DND-41 (cell line): Measurements from ENCODE around the gene ZBED5.

Experiments
- EZH2 ChIP-seq: IDR thresholded peaks from 3 replicates; pipeline ENCODE4 v1.6.1; 2012; ENCODE audit warnings: borderline replicate concordance, low read depth, mild to moderate bottlenecking, moderate library complexity, low read length, inconsistent platforms; ENCODE audit not compliant: severe bottlenecking
- TF ChIP-seq, protein P1 (sequence below): IDR thresholded peaks from 2 replicates; pipeline ENCODE4 v1.5.1; 2012; ENCODE audit warnings: borderline replicate concordance, low read length, moderate library complexity, mild to moderate bottlenecking; ENCODE audit not compliant: poor library complexity, severe bottlenecking; ENCODE audit errors: extremely low read depth

DNA sequence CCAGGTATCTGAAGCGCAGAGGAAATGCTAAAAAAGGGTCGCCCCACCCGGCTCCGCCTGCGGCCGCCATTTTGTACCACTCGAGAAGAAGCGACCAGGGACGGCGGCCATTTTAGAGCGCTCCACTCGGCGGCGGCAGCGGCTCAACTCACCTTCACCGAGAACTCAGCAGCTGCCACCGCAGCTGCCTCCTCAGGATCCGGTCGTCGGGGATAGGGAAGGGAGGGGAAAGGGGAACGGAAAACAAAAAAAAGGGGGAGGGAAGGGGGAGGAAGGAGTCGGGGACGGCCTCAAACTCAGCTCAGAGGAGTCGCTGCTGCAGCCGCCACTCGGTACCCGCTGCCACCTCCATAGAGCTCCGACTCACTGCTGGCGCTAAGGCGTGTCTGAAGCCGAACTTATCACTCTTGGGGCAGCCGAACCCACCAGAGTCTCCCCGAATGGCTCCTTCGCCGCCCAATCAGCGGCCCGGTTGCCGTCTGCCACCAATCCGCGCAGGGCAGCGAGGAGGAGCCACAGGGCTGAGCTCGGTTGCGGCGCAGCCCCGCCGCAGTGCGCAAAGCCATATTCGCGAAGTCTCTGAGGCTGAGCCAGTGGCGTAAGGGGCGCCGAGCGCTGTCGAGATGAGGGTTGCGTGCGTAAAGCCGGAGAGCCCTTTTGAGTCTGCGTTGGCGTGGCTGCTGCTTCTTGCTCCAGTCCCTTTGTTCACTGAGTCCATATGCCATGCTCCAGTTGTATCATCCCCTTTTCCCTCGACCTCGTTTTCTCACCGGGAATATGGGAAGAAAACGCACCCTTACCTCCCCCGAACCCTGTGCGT, 49.1 kb downstream of the ZBED5 start, which contains the start of gene EIF4G2:
- no peak for TF ChIP-seq EZH2
- TF ChIP-seq, protein P1, sequence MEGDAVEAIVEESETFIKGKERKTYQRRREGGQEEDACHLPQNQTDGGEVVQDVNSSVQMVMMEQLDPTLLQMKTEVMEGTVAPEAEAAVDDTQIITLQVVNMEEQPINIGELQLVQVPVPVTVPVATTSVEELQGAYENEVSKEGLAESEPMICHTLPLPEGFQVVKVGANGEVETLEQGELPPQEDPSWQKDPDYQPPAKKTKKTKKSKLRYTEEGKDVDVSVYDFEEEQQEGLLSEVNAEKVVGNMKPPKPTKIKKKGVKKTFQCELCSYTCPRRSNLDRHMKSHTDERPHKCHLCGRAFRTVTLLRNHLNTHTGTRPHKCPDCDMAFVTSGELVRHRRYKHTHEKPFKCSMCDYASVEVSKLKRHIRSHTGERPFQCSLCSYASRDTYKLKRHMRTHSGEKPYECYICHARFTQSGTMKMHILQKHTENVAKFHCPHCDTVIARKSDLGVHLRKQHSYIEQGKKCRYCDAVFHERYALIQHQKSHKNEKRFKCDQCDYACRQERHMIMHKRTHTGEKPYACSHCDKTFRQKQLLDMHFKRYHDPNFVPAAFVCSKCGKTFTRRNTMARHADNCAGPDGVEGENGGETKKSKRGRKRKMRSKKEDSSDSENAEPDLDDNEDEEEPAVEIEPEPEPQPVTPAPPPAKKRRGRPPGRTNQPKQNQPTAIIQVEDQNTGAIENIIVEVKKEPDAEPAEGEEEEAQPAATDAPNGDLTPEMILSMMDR = no peak
